ENCODE data around the gene DYNLL1.
"Not testable (repeated sequence)": the region's sequence is repeated elsewhere in the genome, so short reads cannot be mapped to it uniquely, and the experiment has no call there.

Gene DYNLL1

DNA sequence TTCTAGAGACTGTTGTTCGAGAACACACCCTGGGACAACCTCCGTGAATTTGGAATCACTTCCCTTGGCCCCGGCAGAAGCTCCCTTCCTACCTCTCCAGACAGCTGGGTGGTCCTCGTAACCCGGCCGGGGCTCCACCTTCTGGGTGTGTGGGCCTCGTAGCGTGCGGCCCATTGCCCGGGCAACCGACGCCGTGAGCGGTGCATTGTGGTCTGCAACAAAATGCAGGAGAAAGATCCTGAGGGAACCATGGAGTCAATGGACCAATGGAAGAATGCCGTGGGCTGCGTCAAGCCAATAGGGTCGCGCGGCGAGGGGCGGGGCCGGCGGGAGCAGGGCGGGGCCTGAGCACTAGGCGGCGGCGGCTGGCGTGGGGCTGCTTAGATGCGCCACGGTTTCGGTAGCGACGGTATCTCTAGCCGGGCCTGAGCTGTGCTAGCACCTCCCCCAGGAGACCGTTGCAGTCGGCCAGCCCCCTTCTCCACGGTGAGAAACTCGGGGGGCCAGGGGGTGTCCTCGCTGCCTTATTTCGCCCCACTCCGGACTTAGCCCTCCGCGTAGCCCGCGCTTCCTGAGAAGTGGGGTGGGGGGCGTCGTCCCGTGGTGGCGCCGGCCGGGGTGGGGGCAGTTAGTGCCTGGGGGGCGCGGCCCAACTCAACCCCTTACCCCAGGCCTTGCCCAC, at the start of gene DYNLL1:
DYNLL1 (plus strand) TSS at position 383 of the 682 bp plus-strand sequence. CDS start 309 bp downstream, outside the sequence.
- peak; percentile 98 for DNase-seq (ENCODE audit: low read depth)

DNA sequence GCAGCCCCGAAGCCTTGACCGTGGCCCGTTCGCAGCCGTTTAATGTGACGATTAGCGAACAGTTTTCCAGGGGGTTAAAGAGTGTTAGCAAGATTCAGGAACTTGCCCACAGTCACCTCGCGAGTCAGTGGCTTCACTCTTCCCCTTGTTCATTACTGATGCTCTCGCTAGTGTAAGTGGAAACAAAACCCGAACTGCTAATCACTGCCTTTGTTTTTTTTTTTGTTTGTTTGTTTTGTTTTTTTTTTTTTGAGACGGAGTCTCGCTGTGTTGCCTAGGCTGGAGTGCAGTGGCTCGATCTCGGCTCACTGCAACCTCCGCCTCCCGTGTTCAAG, 49.1 kb upstream of the DYNLL1 start:
- DNase-seq (ENCODE audit: low read depth): not testable (repeated sequence)

DNA sequence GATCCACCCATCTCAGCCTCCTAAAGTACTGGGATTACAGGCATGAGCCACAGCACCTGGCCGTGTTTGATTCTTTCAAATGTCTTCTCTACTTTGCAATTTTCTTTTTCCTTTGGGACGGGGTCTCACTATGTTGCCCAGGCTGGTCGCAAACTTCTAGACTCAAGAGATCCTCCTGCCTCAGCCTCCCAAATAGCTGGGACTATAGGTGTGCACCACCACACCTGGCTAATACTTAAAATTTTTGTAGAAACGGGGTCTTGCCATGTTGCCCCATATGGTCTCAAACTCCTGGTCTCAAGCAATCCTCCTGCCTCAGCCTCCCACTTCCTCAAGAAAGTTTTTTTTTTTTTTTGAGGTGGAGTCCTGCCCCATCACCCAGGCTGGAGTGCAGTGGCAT, 47.9 kb upstream of the DYNLL1 start:
- DNase-seq (ENCODE audit: low read depth): no peak

DNA sequence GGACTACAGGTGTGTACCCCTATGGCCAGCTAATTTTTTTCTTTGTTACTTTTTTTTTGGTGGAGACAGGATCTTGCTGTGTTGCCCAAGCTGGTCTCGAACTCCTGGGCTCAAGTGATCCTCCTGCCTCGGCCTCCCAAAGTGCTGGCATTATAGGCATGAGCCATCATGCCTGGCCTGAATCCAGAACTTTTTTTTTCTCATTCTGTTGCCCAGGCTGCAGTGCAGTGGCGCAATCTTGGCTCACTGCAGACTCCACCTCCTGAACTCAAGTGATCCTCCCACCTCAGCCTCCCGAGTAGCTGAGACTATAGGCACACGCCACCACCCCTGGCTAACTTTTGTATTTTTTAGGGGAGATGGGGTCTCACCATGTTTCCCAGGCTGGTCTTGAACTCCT, 43.4 kb upstream of the DYNLL1 start:
- DNase-seq (ENCODE audit: low read depth): peak; percentile 38

DNA sequence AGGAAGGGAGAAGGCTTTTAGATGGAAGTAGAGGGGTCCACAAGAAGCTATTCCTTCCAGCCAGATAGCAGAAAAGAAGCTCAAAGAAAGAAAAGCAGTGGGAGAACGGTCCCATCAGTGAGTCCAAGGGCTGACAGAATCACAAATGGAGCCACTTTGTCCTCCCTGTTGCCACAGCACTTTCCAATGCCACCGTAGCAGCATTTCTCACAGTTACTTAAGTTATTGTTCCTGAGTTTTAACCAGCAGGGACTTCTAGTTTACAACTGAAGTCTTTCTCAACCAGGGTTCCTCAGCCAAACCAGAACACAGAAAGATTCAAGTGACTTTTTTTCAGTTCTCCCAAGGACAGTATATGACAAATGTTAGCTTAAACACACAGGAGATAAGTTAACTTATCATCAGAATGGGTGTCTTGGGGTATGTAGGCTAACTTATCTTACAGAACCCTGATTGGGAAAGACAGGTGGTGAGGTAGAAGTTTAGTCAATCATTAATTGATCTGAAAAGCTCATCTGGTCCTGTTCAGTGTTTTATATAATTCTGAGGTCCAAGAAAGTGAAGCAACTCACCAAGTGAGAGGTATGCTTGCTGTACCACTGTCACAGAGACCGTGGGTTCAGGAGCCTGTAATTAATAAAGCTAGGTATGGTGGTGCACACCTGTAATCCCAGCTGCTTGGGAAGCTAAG, 42.7 kb upstream of the DYNLL1 start:
- DNase-seq (ENCODE audit: low read depth): no peak

DNA sequence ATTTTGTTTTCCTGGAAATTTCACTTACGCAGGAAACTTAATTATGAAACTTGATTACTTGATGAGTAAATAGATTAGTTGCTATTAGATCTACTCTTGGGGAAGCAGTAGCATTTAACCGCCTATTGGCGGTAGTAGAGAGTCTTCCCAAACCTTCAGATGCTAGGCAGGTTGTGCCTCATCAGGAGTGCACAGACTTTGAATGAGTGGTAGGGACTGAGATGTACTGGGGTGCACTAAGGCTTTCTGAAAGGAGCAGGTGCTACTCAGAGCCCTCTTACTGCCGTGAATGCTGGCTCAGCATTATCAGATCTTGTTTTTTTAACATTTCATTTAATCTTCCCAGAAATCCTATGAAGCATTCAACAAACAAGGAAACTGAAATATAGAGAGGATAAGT, 41.9 kb upstream of the DYNLL1 start:
- peak; percentile 66 for DNase-seq (ENCODE audit: low read depth)

DNA sequence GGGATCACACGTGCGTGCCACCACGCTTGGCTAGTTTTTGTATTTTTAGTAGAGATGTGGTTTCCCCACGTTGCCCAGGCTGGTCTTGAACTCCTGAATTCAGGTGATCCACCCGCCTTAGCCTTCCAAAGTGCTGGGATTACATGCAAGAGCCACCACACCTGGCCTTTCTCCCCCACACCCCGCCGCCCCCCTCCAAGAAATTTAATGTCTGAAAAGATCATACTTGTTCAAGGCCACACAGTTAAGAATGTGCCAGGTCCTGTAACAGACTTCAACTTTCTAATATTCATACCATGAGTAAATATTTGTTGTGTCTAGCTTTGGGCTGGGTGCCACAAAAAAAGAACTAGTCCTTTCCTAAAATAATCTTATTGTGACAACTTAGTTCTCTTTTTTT, 40.6 kb upstream of the DYNLL1 start:
- no peak for DNase-seq (ENCODE audit: low read depth)

DNA sequence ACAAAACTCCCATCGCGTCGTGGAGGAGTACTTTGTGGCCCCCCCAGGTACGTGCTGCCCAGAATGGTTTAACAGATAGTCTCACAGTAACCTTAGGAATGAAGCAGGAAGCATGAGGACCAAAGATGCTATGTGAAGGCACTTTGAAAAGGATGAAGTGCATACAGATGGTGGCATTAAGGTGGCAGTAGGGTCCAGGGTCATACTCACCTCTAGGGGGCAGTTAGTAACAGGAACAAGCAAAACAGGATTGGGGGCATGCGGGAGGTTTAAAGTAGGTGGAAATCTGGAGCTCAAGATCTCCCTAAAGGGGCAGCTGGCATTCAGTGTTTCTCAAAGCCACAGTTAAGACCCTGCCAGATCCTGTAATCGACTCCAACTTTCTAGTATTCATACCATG, 38.8 kb upstream of the DYNLL1 start:
- peak; percentile 47 for DNase-seq (ENCODE audit: low read depth)

DNA sequence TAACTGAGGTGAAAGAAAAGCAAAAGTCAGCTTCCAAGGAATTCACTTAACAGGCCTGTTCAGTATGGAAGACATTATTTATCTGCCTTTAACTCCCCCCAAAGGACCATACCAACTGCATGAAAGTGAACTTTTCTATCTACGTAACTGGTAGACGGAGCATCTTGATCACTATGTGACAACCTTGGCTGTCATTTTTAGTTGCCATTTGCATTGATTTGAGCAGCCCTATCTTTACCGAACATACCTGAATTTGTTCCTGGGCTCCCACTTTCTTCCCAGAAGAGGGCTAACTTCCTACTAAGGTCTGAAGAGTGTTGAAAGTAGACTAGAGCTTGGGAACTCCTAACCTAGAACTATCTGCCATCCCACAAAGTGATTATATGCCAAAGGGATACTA, 35.8 kb upstream of the DYNLL1 start:
- DNase-seq (ENCODE audit: low read depth): no peak

DNA sequence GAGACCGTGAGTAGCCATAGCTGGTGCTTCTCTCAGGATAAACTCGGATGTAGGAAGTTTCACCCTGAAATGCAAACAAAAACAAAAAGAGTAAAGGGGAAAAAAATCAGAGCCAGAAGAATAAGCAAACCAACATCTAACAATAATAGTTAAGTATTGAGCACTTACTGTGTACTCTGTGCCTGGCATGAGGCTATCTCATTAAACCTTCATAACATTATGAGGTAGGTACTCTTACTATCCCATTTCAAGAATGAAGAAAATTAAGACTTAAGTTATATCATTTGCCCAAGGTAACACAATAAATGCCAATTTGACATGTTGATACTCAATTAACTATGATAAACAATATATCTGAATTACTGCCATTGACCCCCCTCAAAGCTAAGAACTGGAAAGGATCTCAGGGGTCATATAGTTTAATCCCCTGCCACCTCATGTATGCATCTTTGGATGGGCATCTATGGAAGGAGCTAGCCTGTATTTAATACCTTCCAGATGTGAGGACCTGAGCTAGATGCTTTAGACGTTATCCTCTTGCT, 33.7 kb upstream of the DYNLL1 start:
- DNase-seq (ENCODE audit: low read depth): no peak

DNA sequence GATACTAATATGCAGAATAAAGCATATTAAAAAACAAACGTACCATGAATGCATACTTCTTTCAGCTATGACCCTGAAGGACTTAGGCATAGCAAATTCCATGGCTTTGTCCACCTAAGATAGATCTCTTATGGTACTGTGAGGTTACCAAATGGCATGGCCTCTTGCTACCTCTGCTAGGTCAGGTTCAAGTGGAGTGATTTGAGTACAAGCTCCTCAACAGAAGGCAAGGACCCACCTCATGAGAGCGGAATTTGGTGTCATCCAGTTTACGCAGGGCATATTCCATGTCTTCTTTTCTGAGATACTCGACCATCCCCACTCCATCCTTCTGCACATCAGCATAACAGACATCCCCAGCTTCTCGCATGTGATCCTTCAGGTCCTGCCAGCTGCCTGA, 32.2 kb upstream of the DYNLL1 start:
- no peak for DNase-seq (ENCODE audit: low read depth)

DNA sequence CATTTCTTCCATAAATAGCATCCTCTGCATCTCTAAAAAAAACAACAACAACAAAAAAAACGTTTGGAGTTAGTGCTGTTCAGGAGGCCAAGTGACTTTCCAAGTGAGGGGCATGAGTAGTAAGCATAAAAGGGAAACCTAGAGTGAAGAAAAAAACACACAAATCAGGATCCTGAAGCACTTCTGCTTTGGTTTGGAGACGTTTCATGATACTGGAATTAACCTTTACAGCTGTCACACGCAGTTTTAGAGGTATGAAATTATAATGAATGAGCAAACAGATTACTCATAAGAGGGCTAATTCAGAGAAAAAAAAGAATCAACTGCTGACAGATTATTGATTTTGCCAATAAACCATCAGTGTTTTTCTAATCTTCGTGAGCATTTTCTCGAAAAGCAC, 30.2 kb upstream of the DYNLL1 start:
- no peak for DNase-seq (ENCODE audit: low read depth)

DNA sequence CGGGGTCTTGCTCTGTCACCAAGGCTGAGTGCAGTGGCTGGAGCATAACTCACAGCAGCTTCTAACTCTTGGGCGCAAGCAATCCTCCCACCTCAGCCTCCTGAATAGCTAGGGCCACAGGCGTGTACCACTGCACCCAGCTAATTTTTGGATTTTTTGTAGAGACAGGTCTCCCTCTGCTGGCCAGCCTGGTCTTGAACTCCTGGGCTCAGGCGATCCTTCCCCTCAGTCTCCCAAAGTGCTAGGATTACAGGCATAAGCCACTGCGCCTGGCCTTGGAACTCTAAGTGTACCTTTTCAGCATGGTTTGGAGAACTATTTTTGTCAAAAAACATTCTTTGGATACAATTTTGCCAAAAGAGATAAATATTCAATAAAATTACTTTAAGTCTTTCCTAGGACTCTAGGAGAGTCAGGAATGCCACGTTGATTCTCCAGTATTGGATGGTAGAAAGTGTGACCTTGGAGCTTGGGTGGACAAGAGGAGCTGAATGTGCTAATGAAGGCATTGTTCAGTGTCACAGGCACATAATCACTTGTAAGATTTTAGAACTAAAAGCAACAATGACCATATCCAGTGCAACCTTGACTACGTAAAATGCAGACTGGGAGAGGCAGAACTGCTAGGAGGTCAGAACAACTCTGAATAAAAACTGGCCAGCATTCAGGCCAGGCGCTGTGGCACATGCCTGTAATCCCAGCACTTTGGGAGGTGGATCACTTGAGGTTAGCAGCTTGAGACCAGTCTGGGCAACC, 29.2 kb upstream of the DYNLL1 start:
- DNase-seq (ENCODE audit: low read depth): peak; percentile 66

DNA sequence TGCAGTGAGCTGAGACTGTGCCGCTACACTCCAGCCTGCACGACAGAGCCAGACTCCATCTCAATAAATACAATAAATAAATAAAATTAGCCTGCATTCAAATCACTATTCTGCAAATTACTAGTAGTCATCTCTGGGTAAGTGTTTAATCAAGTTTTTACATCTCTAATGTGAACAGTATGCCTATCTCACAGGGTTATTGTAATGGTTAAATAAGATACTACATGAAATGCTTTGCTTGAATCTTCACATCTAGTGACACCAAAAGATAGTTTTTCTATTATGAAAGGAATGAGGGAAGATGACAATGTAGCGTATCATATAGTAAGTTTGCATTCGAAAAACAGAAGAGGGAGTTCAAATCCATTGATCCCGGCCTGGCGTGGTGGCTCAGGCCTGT, 28.5 kb upstream of the DYNLL1 start:
- no peak for DNase-seq (ENCODE audit: low read depth)

DNA sequence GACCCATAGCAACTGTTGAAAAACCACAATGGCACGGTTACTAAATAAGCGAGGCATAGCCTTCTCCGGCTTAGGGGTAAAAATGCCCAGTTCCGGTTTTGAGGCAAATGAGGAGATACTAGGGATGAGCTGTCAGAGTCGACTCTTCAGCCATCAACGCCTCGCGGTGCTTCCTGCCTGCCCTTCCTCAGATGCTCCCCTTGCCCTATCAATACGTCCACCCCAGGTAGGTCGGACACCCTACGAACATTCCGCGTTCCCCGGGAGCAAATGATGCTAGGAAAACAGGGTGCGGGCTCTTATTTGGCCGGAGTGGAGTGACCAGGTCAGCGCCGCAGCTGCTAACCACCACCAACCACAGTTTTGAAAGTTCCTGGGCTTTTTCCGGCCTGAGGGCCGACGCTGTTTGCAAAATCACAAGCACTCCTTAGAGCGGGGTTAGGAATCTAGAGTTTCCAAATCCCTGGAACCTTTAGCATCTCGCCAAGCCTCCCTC, 27.5 kb upstream of the DYNLL1 start:
- DNase-seq (ENCODE audit: low read depth): peak; percentile 71

DNA sequence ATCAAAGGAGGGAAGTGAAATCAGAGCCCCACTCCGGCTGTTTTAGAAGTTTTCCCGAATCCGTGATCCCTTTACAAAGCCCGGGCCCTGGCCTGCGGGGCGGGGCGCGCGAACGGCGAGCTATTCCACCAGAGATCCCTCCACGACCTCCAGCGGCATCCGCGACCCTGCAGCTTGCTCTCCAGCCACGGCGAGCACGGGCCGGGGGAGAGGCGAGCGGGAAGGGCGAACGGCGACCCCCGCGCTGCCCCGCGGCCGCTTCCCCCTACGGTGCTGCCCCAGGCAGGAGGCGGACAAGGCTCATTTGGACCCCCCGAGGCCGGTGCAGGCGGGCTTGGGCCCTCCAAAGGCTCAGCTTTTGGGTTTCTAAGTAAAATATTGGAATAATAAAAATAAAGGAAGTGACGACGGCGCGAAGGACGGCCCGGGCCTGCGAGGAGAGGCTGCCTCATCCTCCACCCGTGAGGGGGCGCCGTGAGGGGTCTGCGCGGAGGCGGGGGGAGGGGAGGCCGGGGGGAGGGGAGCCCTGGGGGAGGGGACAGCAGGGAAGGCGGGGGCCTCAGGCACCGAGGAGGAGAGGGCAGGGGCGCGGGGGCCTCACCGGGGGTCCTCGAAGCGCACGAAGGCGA, 27.0 kb upstream of the DYNLL1 start:
- DNase-seq (ENCODE audit: low read depth): peak; percentile 35

DNA sequence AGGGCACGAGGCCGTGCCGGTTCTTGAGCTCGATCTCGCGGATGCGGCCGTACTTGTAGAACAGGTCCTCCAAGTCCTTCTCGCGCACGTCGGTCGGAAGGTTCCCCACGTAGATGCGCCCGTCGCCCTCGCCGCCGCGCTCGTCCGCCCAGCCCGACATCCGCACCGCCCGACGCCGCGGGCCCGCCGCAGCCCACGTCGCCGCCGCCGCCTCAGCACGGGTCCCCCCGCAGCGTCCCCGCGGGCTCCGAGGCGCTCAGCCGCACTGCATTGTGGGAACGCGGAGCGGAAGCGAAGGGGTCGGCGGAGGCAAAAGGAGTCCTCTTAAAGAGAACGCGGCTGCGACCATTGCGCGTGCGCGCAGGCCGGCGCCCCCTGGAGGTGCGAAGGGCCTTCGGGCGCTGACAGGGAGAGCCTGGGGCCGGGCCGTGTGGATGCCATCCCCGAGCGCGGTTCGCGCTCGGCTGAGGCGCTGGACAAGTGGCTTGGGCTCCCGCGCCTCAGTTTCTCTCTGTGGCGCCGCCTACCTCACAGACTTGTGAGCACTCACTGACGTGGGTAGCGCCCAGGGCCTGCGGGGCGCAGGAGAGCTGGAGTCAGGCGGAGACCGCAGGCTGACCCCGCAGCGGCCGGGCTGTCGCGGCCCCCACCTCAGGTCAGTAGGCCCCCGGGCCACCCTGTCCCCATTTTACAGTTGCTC, 26.3 kb upstream of the DYNLL1 start, which contains the start of gene SRSF9:
SRSF9 (minus strand) TSS at position 299 of the 700 bp plus-strand sequence; CDS start at position 160, 139 bp downstream.
- DNase-seq (ENCODE audit: low read depth): peak; percentile 98

DNA sequence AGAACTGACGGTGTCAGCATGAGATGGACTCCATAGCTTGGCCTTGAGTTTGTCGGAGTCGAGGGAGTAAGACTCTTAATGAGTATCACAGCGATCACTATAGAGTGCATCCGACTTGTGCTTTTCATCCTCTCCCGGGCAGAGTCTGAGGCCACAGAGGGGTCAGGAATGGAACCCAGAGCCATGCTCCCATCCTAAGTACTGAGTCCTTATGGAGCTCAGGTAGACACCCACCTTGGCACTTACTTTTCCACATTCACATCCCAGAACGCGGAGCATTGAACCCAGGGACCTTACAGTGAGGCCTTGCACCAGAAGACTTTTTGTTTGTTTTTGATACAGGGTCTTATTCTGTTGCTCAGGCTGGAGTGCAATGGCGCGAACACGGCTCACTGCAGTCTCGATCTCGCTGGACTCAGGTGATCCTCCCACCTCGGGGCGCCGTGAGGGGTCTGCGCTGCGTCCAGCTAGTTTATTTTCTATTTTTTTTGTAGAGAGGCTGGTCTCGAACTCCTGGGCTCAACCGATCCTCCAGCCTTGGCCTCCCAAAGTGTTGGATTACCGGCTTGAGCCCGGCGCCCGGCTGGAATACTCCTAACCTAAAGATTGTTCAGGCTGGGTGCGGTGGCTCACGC, 25.6 kb upstream of the DYNLL1 start:
- peak; percentile 36 for DNase-seq (ENCODE audit: low read depth)

DNA sequence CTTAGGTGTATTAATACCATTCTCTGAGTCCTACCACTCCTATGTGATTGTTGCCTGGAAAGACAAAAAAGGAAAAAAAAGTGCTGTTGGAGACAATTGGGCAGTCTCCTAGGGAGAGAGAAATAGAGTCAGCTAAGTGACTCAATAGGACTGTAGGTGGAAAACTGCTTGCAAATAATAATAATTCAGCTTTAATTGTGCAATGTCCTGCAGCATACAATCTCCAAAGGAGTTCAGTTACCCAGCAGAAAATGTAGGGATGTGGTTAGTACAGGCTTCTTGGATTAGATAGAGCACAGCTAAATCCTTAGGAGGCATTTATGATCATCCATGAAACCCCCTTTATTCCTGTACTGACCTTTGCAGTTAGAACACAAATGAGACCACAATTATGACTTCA, 23.4 kb upstream of the DYNLL1 start:
- DNase-seq (ENCODE audit: low read depth): no peak

DNA sequence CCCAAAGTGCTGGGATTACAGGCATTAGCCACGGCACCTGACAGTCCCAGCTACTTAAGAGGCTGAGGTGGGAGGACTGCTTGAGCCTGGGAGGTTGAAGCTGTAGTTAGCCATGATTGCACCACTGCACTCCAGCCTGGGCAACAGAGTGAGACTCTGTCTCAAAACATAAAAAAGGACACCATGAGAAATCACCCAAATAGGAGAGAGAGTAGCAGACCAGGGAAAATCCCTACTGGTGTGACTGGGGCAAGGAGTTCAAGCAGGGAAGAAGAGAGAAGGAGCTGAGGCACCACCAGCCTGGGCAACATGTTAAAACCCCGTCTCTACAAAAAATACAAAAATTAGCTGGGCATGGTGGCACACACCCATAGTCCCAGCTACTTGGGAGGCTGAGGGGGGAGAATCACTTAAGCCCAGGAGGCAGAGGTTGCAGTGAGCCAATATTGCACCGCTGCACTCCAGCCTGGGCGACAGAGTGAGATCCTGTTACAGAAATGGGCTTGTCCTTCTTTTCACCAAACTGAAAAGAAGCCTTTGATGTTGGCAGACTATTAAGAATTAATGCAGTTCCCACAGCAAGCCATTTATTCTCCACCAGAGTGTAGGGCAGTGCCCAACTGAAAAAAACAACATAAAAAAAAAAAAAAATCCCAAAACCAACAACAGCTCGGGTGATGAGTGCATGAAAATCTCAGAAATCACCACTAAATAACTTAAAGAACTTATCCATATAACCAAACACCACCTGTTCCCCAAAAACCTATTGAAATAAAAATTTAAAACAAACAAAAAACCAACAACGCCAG, 21.9 kb upstream of the DYNLL1 start:
- no peak for DNase-seq (ENCODE audit: low read depth)

Measured in ELR (cell line).